Astrocyte (in vitro differentiated cells and primary cell): ENCODE data around the gene BUD13.

Source experiments
- EZH2 ChIP-seq: IDR thresholded peaks from 2 replicates; pipeline ENCODE4 v1.6.1; 2012; ENCODE audit warnings: mild to moderate bottlenecking, low read length, inconsistent platforms; ENCODE audit not compliant: insufficient read depth
- TF ChIP-seq, protein P1 (sequence below): IDR thresholded peaks from 2 replicates; pipeline ENCODE4 v1.5.1; 2011; ENCODE audit warnings: low read depth, mild to moderate bottlenecking, inconsistent platforms, low read length, moderate library complexity; ENCODE audit not compliant: insufficient read depth

DNA sequence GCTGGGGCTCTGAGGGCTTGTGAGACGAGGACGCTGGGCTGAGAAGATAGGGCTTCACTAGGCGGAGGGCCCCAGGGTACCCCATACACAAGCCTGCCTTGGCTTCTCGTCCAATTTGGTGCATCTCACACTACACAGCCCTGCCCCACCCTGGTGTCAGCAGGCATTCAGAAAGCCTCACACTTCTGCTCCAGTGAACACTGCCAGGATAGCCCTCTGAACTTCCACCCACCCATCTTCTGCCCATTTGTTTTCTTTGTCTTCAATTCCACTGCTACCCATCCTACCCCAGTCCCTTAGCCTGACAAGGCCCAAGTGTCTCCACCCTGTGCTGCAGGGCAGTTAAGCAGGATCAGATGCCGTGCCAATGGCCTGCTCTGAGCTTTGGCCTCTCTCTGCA is 1.9 kb upstream of the BUD13 start:
- TF ChIP-seq, protein P1, sequence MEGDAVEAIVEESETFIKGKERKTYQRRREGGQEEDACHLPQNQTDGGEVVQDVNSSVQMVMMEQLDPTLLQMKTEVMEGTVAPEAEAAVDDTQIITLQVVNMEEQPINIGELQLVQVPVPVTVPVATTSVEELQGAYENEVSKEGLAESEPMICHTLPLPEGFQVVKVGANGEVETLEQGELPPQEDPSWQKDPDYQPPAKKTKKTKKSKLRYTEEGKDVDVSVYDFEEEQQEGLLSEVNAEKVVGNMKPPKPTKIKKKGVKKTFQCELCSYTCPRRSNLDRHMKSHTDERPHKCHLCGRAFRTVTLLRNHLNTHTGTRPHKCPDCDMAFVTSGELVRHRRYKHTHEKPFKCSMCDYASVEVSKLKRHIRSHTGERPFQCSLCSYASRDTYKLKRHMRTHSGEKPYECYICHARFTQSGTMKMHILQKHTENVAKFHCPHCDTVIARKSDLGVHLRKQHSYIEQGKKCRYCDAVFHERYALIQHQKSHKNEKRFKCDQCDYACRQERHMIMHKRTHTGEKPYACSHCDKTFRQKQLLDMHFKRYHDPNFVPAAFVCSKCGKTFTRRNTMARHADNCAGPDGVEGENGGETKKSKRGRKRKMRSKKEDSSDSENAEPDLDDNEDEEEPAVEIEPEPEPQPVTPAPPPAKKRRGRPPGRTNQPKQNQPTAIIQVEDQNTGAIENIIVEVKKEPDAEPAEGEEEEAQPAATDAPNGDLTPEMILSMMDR, result no peak
- no peak for TF ChIP-seq EZH2
